OCI-LY1 (cell line): ENCODE results near the gene CD79B.
A peak's percentile ranks its signal among the peaks of the same experiment; 100 is the strongest.
"Not testable (repeated sequence)": the region's sequence is repeated elsewhere in the genome, so short reads cannot be mapped to it uniquely, and the experiment has no call there.

ENCODE experiments used
- H2AFZ ChIP-seq: fragments of 200-600 bp; sonication (generic), shearing (Covaris generic); 2 replicates; pipeline ENCODE4 v1.6.0; 2014; ENCODE audit warnings: antibody characterized with exemption, mild to moderate bottlenecking, low read length
- H3F3A ChIP-seq: fragments of 200-600 bp; sonication (generic), shearing (Covaris generic); 2 replicates; pipeline ENCODE4 v1.6.0; 2014; ENCODE audit warnings: mild to moderate bottlenecking, antibody characterized with exemption, low read length, moderate library complexity; ENCODE audit not compliant: insufficient read depth
- H3K27ac ChIP-seq: fragments of 200-600 bp; sonication (generic); 2 replicates; pipeline ENCODE4 v1.5.1; 2014; ENCODE audit warnings: low read length, mixed run types, mild to moderate bottlenecking, low read depth; ENCODE audit not compliant: poor library complexity, severe bottlenecking
- H3K27me3 ChIP-seq: fragments of 200-600 bp; sonication (generic); 2 replicates; pipeline ENCODE4 v1.6.0; 2014; ENCODE audit warnings: antibody characterized with exemption, mild to moderate bottlenecking, low read length, moderate library complexity; ENCODE audit not compliant: insufficient read depth
- H3K36me3 ChIP-seq: fragments of 200-600 bp; sonication (generic); 2 replicates; pipeline ENCODE4 v1.6.1; 2014; ENCODE audit warnings: mild to moderate bottlenecking, antibody characterized with exemption, low read length, moderate library complexity, mixed read lengths; ENCODE audit not compliant: insufficient read depth
- H3K4me1 ChIP-seq: fragments of 200-600 bp; sonication (generic); 2 replicates; pipeline ENCODE4 v1.5.1; 2014; ENCODE audit warnings: mild to moderate bottlenecking, low read length, moderate library complexity; ENCODE audit not compliant: insufficient read depth, severe bottlenecking
- H3K4me2 ChIP-seq: fragments of 200-600 bp; sonication (generic), shearing (Covaris generic); 2 replicates; pipeline ENCODE4 v1.6.1; 2014; ENCODE audit warnings: low read length
- H3K4me3 ChIP-seq: fragments of 200-600 bp; sonication (generic); 2 replicates; pipeline ENCODE4 v1.5.1; 2014; ENCODE audit warnings: low read length, low read depth, mild to moderate bottlenecking, mixed read lengths; ENCODE audit not compliant: poor library complexity, severe bottlenecking
- H3K79me2 ChIP-seq: fragments of 200-600 bp; shearing (Covaris generic); 2 replicates; pipeline ENCODE4 v1.6.1; 2016; ENCODE audit warnings: mixed run types, low read length, mixed read lengths; ENCODE audit not compliant: insufficient read depth
- H3K9ac ChIP-seq: fragments of 200-600 bp; sonication (generic), shearing (Covaris generic); 2 replicates; pipeline ENCODE4 v1.6.1; 2014; ENCODE audit warnings: mild to moderate bottlenecking, low read length, mixed read lengths
- H3K9me2 ChIP-seq: fragments of 200-600 bp; sonication (generic), shearing (Covaris generic); 2 replicates; pipeline ENCODE4 v1.6.1; 2014; ENCODE audit warnings: low read depth, mild to moderate bottlenecking, low read length, mixed read lengths
- H3K9me3 ChIP-seq: fragments of 200-600 bp; shearing (Covaris generic); 2 replicates; pipeline ENCODE4 v1.6.1; 2014; ENCODE audit warnings: low read length, mixed read lengths
- H4K20me1 ChIP-seq: fragments of 200-600 bp; sonication (generic), shearing (Covaris generic); 2 replicates; pipeline ENCODE4 v1.6.0; 2016; ENCODE audit warnings: mild to moderate bottlenecking, low read length; ENCODE audit not compliant: insufficient read depth
- TF ChIP-seq, protein P1 (sequence below): fragments of 200-600 bp; sonication (generic), shearing (Covaris generic); IDR thresholded peaks from 2 replicates; pipeline ENCODE4 v1.5.1; 2017; ENCODE audit warnings: mild to moderate bottlenecking, antibody characterized with exemption, low read length, moderate library complexity, mixed read lengths

CD79B gene

DNA sequence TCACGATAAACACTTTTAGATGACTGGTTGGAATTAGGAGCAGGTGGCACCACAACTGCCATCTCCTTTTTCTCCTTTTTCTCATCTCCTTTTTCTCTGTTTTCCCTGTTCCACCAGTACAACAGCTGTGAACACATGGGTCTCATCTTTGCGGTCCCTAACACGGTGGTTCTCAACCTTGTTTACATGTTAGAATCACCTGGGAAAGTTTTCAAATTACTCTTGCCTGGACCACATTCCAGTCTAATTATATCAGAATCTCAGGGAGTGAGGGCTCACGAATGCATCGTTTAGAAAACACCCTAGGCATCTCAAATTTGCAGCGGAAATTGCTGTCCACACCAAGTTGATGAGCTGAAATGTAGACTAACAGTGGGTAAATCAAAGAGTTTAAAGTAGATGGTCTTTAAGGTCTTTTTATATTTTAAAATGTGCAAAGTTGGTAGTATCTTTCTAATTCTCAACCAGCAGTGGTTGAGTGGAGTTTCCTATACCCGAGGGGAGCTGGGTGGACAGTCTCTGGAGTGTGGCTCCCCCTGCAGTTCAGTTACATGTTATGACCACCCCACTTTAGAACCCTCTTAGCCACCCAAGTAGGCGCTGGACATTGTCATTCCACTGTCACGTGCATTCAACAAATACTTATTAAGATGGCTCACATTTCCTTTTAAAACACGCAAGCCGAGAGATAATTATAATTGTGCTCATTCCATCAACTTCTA lies 39.7 kb downstream of the CD79B start:
- not testable (repeated sequence) for H3K79me2 ChIP-seq, H3K36me3 ChIP-seq, H4K20me1 ChIP-seq, H2AFZ ChIP-seq, H3K27ac ChIP-seq, H3K9me3 ChIP-seq, H3K9me2 ChIP-seq, H3K9ac ChIP-seq, H3F3A ChIP-seq, H3K4me2 ChIP-seq, H3K4me1 ChIP-seq, H3K4me3 ChIP-seq, H3K27me3 ChIP-seq

DNA sequence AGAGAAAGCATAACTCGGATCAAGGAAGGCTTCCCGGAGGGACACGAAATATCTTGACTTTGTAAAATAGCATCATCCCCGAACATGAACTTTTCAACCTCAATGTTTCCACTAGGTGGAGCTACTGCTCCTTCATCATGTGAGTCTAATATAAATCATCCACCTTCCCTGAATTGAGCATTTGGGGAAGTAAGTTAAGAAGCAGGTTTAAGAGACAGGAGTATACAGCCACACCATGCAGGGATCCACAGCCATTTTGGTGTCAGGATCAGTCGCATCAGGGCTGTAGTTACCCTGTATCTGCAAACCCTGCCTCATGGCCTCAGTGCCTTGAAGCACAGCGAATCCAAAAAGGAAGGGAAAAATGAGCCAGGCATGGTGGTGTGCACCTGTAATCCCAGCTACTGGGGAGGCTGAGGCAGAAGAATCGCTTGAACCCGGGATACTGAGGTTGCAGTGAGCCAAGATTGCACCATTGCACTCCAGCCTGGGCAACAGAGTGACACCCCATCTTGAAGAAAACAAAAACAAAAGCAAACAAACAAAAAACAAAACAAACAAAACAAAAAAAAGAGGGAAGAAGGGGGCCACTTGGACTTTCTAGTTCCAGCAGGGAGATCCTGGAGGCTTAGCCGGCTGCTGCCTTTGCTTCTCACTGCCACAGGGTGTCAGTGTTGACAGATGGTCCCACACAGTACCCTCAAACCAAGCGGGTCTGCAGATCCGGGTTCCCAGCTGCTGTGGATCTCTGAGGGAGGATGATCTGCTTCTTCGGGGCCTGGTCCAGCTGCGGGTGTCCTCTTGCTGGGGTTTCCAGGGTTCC lies 42.9 kb downstream of the CD79B start:
- not testable (repeated sequence) for H3K9ac ChIP-seq, H2AFZ ChIP-seq, H3K36me3 ChIP-seq, H3K4me2 ChIP-seq, H3K79me2 ChIP-seq, H4K20me1 ChIP-seq, H3K4me1 ChIP-seq, H3K9me2 ChIP-seq, H3K27ac ChIP-seq, H3K27me3 ChIP-seq, H3K9me3 ChIP-seq, H3F3A ChIP-seq, H3K4me3 ChIP-seq
- TF ChIP-seq, protein P1, sequence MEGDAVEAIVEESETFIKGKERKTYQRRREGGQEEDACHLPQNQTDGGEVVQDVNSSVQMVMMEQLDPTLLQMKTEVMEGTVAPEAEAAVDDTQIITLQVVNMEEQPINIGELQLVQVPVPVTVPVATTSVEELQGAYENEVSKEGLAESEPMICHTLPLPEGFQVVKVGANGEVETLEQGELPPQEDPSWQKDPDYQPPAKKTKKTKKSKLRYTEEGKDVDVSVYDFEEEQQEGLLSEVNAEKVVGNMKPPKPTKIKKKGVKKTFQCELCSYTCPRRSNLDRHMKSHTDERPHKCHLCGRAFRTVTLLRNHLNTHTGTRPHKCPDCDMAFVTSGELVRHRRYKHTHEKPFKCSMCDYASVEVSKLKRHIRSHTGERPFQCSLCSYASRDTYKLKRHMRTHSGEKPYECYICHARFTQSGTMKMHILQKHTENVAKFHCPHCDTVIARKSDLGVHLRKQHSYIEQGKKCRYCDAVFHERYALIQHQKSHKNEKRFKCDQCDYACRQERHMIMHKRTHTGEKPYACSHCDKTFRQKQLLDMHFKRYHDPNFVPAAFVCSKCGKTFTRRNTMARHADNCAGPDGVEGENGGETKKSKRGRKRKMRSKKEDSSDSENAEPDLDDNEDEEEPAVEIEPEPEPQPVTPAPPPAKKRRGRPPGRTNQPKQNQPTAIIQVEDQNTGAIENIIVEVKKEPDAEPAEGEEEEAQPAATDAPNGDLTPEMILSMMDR: peak; percentile 54

DNA sequence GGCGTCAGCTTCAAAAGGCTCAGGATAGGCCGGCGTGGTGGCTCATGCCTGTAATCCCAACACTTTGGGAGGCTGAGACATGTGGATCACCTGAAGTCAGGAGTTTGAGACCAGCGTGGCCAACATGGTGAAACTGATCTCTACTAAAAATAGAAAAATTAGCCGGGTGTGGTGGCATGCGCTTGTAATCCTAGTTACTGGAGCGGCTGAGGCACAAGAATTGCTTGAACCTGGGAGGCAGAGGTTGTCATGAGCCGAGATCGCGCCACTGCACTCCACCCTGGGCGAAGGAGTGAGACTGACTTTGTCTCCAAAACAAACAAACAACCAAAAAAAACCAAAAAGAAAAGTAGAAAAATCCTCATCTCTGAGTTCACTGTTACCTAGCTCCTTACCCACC lies 47.0 kb downstream of the CD79B start:
- not testable (repeated sequence) for H3K27me3 ChIP-seq, H3K4me2 ChIP-seq, H3K36me3 ChIP-seq, H3K9ac ChIP-seq, H3K9me3 ChIP-seq, H3K4me3 ChIP-seq, H3K9me2 ChIP-seq, H3K79me2 ChIP-seq, H3K27ac ChIP-seq, H2AFZ ChIP-seq, H4K20me1 ChIP-seq, H3F3A ChIP-seq, H3K4me1 ChIP-seq

DNA sequence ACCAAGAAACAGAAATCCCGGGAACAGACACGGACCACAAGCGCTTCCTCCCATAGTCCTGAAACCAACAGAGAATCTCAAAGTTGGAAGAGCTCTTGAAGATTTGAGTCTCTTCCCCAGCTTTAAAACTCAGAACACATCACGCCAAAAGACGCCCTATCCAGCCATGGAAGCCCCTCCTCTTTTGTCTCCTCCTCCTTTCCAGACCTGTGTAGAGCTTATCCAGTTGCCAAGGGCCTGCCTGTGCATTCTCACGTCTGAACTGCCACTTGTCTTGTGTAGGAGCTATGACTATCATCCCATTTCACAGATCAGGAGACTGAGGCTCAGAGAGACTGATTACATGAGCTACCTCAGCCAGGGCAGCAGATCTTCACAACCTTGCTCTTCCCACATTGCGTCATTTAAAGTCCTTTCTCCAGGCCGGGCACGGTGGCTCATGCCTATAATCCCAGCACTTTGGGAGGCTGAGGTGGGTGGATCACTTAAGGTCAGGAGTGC lies 49.5 kb downstream of the CD79B start:
- H3K4me2 ChIP-seq, H2AFZ ChIP-seq, H3K27me3 ChIP-seq, H3K4me1 ChIP-seq, H3K9ac ChIP-seq, H3K9me2 ChIP-seq, H3K9me3 ChIP-seq, H4K20me1 ChIP-seq, H3K79me2 ChIP-seq, H3F3A ChIP-seq, H3K27ac ChIP-seq, H3K4me3 ChIP-seq, H3K36me3 ChIP-seq: not testable (repeated sequence)
